OCI-LY1 (cell line): ENCODE measurements around the gene OLA1.

Experiments
- EZH2 ChIP-seq: fragments of 200-600 bp; sonication (generic), shearing (Covaris generic); IDR thresholded peaks from 2 replicates; pipeline ENCODE4 v1.8.0; 2017; ENCODE audit warnings: borderline replicate concordance, mixed run types, mild to moderate bottlenecking, antibody characterized with exemption, low read length, moderate library complexity, mixed read lengths
- TF ChIP-seq, protein P1 (sequence below): fragments of 200-600 bp; sonication (generic), shearing (Covaris generic); IDR thresholded peaks from 2 replicates; pipeline ENCODE4 v1.5.1; 2017; ENCODE audit warnings: mild to moderate bottlenecking, antibody characterized with exemption, low read length, moderate library complexity, mixed read lengths

DNA sequence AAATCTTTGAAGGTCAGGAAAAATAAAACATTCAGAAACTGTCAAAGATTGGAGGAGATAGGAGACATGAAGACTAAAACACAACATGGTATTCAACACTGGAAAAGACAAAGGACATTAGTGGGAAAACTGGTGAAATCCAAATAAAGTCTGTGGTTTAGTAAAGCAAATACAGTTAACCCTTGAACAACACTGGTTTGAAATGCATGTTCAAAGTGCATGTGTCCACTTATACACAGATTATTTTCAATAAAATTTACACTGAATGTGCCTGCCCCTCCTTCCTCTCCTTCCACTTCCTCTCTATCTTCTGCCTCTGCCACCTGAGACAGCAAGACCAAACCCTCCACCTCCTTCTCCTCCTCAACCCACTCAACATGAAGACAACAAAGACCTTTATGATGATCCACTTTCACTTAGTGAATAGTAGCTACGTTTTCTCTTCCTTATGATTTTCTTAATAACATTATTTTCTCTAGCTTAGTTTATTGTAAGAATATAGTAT, 14.5 kb downstream of the OLA1 start:
- no peak for TF ChIP-seq EZH2
- TF ChIP-seq, protein P1, sequence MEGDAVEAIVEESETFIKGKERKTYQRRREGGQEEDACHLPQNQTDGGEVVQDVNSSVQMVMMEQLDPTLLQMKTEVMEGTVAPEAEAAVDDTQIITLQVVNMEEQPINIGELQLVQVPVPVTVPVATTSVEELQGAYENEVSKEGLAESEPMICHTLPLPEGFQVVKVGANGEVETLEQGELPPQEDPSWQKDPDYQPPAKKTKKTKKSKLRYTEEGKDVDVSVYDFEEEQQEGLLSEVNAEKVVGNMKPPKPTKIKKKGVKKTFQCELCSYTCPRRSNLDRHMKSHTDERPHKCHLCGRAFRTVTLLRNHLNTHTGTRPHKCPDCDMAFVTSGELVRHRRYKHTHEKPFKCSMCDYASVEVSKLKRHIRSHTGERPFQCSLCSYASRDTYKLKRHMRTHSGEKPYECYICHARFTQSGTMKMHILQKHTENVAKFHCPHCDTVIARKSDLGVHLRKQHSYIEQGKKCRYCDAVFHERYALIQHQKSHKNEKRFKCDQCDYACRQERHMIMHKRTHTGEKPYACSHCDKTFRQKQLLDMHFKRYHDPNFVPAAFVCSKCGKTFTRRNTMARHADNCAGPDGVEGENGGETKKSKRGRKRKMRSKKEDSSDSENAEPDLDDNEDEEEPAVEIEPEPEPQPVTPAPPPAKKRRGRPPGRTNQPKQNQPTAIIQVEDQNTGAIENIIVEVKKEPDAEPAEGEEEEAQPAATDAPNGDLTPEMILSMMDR, result no peak
